MCF 10A (cell line): ENCODE measurements around the gene ARHGAP8. TPM values are rescaled to one million over a fixed set of nuclear protein-coding genes. Genes with fewer than 3 reads are reported as not detected.

Source experiments
- BruUV-seq: library from RNA; stranded (reverse); fragments of 400-500 nt; replicated peaks from 2 replicates; lab custom pipeline; 2021; lab: Mats Ljungman, UMichigan
- CTCF ChIA-PET: fragments of 300-600 bp; sonication (Branson Sonifier 250); formaldehyde crosslinking; extraction: SDS; loops from one replicate; lab custom pipeline; 2021; ENCODE audit warnings: antibody characterized with exemption, inconsistent platforms; lab: Yijun Ruan, JAX
- POLR2A ChIA-PET: fragments of 300-600, 350-650 bp; sonication (Branson Sonifier 250); formaldehyde crosslinking; extraction: SDS; loops from one replicate; lab custom pipeline; 2020; ENCODE audit warnings: antibody characterized with exemption, inconsistent platforms; lab: Yijun Ruan, JAX
- DNase-seq: peaks from one replicate; pipeline ENCODE4 v3.0.0-alpha.2; 2018; ENCODE audit not compliant: unreplicated experiment
- H3K27ac Mint-ChIP-seq: one replicate; pipeline ENCODE4 v1.8.0; 2022; ENCODE audit warnings: mild to moderate bottlenecking, low read depth, mixed read lengths; ENCODE audit not compliant: unreplicated experiment
- H3K27me3 Mint-ChIP-seq: one replicate; pipeline ENCODE4 v1.8.0; 2022; ENCODE audit warnings: mixed read lengths; ENCODE audit not compliant: insufficient read depth, unreplicated experiment
- H3K36me3 Mint-ChIP-seq: one replicate; pipeline ENCODE4 v1.8.0; 2022; ENCODE audit warnings: mild to moderate bottlenecking, moderate library complexity, mixed read lengths; ENCODE audit not compliant: insufficient read depth, unreplicated experiment
- H3K4me1 Mint-ChIP-seq: one replicate; pipeline ENCODE4 v1.8.0; 2022; ENCODE audit warnings: mixed read lengths; ENCODE audit not compliant: insufficient read depth, unreplicated experiment
- H3K4me3 Mint-ChIP-seq: one replicate; pipeline ENCODE4 v1.8.0; 2022; ENCODE audit warnings: mild to moderate bottlenecking, moderate library complexity, mixed read lengths; ENCODE audit not compliant: unreplicated experiment
- H3K9me3 Mint-ChIP-seq: one replicate; pipeline ENCODE4 v1.8.0; 2022; ENCODE audit warnings: mixed read lengths; ENCODE audit not compliant: unreplicated experiment
- intact Hi-C: fragments of 100-400 bp; cut with micrococcal nuclease; formaldehyde crosslinking; loops from 2 replicates; pipeline ENCODE4 v1.14.1; 2022
- total RNA-seq: library from RNA; stranded (reverse); gene quantifications from 2 replicates; pipeline ENCODE4 v1.2.3, GENCODE V29; 2022
- TF ChIP-seq, protein P1 (sequence below): fragments of 200-600 bp; IDR thresholded peaks from one replicate; pipeline ENCODE4 v1.8.0; 2022; ENCODE audit warnings: antibody characterized with exemption, mild to moderate bottlenecking; ENCODE audit not compliant: unreplicated experiment

Gene ARHGAP8
- total RNA-seq, 1 experiment from 2014 or later, result 18.6 TPM

- intact Hi-C loops, result no loop called here
- TF ChIP-seq, protein P1, sequence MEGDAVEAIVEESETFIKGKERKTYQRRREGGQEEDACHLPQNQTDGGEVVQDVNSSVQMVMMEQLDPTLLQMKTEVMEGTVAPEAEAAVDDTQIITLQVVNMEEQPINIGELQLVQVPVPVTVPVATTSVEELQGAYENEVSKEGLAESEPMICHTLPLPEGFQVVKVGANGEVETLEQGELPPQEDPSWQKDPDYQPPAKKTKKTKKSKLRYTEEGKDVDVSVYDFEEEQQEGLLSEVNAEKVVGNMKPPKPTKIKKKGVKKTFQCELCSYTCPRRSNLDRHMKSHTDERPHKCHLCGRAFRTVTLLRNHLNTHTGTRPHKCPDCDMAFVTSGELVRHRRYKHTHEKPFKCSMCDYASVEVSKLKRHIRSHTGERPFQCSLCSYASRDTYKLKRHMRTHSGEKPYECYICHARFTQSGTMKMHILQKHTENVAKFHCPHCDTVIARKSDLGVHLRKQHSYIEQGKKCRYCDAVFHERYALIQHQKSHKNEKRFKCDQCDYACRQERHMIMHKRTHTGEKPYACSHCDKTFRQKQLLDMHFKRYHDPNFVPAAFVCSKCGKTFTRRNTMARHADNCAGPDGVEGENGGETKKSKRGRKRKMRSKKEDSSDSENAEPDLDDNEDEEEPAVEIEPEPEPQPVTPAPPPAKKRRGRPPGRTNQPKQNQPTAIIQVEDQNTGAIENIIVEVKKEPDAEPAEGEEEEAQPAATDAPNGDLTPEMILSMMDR, result no peak
Observed at GRCh38 chr22:44709881-44710392, 42.4 kb upstream of the ARHGAP8 start.

GRCh38 chr22:44710474-44711240 is 41.7 kb upstream of the ARHGAP8 start:
- ChIA-PET POLR2A (no interaction called here), CTCF (interaction anchor here (0.7 kb wide), 1 partner anchor 263 kb away, joined by 4 read pairs; no protein-coding TSS in a partner anchor)
- intact Hi-C loops, result no loop called here
- Mint-ChIP-seq H3K9me3 (no peaks in the 10 kb centered on the region), H3K36me3 (no peaks in the 10 kb centered on the region), H3K27me3 (no peaks in the 10 kb centered on the region), H3K27ac (no peak overlapping the region), H3K4me1 (peaks cover 4% of the 10 kb centered on the region), H3K4me3 (no peak overlapping the region)
- DNase-seq, result no peak
- no TSS peak for BruUV-seq
- TF ChIP-seq, protein P1, result no peak

More at GRCh38 chr22:44709881-44710392, 42.4 kb upstream of the ARHGAP8 start:
- ChIA-PET POLR2A (no interaction called here), CTCF (interaction anchor here (0.5 to 0.7 kb wide), 2 partner anchors 29 to 372 kb away, joined by 3 to 5 read pairs; no protein-coding TSS in a partner anchor)
- peaks cover 4% of the 10 kb centered on the region for H3K4me1 Mint-ChIP-seq
- H3K27me3 Mint-ChIP-seq, result no peaks in the 10 kb centered on the region
- no peaks in the 10 kb centered on the region for H3K9me3 Mint-ChIP-seq
- no peak overlapping the region for H3K4me3 Mint-ChIP-seq
- H3K36me3 Mint-ChIP-seq, result no peaks in the 10 kb centered on the region
- BruUV-seq, result no TSS peak
- H3K27ac Mint-ChIP-seq, result no peak overlapping the region
- no peak for DNase-seq

GRCh38 chr22:44711241-44711560 is 41.2 kb upstream of the ARHGAP8 start:
- no peaks in the 10 kb centered on the region for H3K36me3 Mint-ChIP-seq
- H3K27ac Mint-ChIP-seq, result no peak overlapping the region
- H3K27me3 Mint-ChIP-seq, result no peaks in the 10 kb centered on the region
- no TSS peak for BruUV-seq
- intact Hi-C loops, result no loop called here
- ChIA-PET CTCF (interaction anchor here (0.6 to 0.7 kb wide), 3 partner anchors 14 to 262 kb away, joined by 3 to 4 read pairs (median 3); no protein-coding TSS in a partner anchor), POLR2A (interaction anchor here (0.6 kb wide), 1 partner anchor 19 kb away, joined by 4 read pairs; no protein-coding TSS in a partner anchor)
- peaks cover 4% of the 10 kb centered on the region for H3K4me1 Mint-ChIP-seq
- DNase-seq, result no peak
- TF ChIP-seq, protein P1, result no peak
- H3K4me3 Mint-ChIP-seq, result no peak overlapping the region
- no peaks in the 10 kb centered on the region for H3K9me3 Mint-ChIP-seq
